H1 (cell line): Measurements from ENCODE around the gene ENTPD6. TPM values are rescaled to one million over a fixed set of nuclear protein-coding genes. Genes with fewer than 3 reads are reported as not detected.

ENCODE experiments used
- CTCF ChIA-PET: fragments of 300-600 bp; sonication (Branson Sonifier 250); formaldehyde crosslinking; loops from one replicate; lab custom pipeline; 2021; ENCODE audit not compliant: partially characterized antibody; lab: Charles Lee
- POLR2A ChIA-PET: fragments of 300-600 bp; sonication (Branson Sonifier 250); formaldehyde crosslinking; loops from one replicate; lab custom pipeline; 2021; ENCODE audit warnings: inconsistent platforms; ENCODE audit not compliant: partially characterized antibody; lab: Charles Lee
- DNase-seq, 2 experiments: peaks; one replicate each; pipeline versions ENCODE4 v3.0.0 to v3.0.0-alpha.2; 2010 to 2022; ENCODE audit warnings: low spot score in 2 of 2, low read depth in 1 of 2, mixed read lengths in 1 of 2
- FAIRE-seq: peaks from 2 replicates; lab custom pipeline; 2011; peaks lifted over from hg19 to GRCh38; lab: Jason Lieb, UNC
- H2AFZ ChIP-seq: 2 replicates; pipeline ENCODE4 v1.8.1; 2012; ENCODE audit warnings: low read length, inconsistent platforms
- H2AK5ac ChIP-seq: 2 replicates; pipeline ENCODE4 v1.6.1; 2013; ENCODE audit warnings: low read depth, low read length
- H2BK120ac ChIP-seq: replicated peaks from 2 replicates; pipeline ENCODE3; 2013; ENCODE audit warnings: low read depth, low read length, inconsistent platforms
- H2BK12ac ChIP-seq: 2 replicates; pipeline ENCODE4 v1.6.1; 2013; ENCODE audit warnings: low read depth, low read length
- H2BK15ac ChIP-seq: 2 replicates; pipeline ENCODE4 v1.6.1; 2013; ENCODE audit warnings: low read length
- H2BK20ac ChIP-seq: 2 replicates; pipeline ENCODE4 v1.6.1; 2013; ENCODE audit warnings: low read length
- H2BK5ac ChIP-seq: 2 replicates; pipeline ENCODE4 v1.6.1; 2013; ENCODE audit warnings: low read depth, low read length
- H3K14ac ChIP-seq: 2 replicates; pipeline ENCODE4 v1.6.1; 2013; ENCODE audit warnings: inconsistent platforms; ENCODE audit not compliant: insufficient read length
- H3K18ac ChIP-seq: 2 replicates; pipeline ENCODE4 v1.6.1; 2013; ENCODE audit warnings: low read length; ENCODE audit errors: extremely low read depth
- H3K23ac ChIP-seq: 2 replicates; pipeline ENCODE4 v1.6.1; 2013; ENCODE audit warnings: inconsistent platforms; ENCODE audit not compliant: insufficient read length
- H3K23me2 ChIP-seq: 2 replicates; pipeline ENCODE4 v1.6.1; 2013; ENCODE audit warnings: low read depth, low read length
- H3K27ac ChIP-seq: 2 replicates; pipeline ENCODE4 v1.6.1; 2011; ENCODE audit warnings: low read depth, low read length, inconsistent platforms
- H3K27me3 ChIP-seq, 4 experiments: replicated peaks in 1 of 4; 1 replicate in 1 of 4; 2 replicates in 3 of 4; pipeline versions ENCODE4 v1.6.1 to v1.8.1; 2011 to 2013; ENCODE audit warnings: low read length in 3 of 4, mild to moderate bottlenecking in 3 of 4, inconsistent platforms in 2 of 4, mixed read lengths in 2 of 4, moderate library complexity in 1 of 4; ENCODE audit not compliant: control insufficient read depth in 3 of 4, insufficient read depth in 3 of 4; ENCODE audit errors: extremely low read depth in 1 of 4
- H3K36me3 ChIP-seq, 4 experiments: 2 replicates each; pipeline versions ENCODE4 v1.6.1 to v1.8.1; 2011 to 2013; ENCODE audit warnings: mild to moderate bottlenecking in 4 of 4, low read length in 3 of 4, moderate library complexity in 2 of 4, control low read depth in 1 of 4, inconsistent platforms in 1 of 4; ENCODE audit not compliant: insufficient read depth in 4 of 4, control insufficient read depth in 2 of 4
- H3K4ac ChIP-seq: replicated peaks from 2 replicates; pipeline ENCODE3; 2013; ENCODE audit warnings: low read length, low read depth, mixed read lengths, inconsistent platforms; ENCODE audit not compliant: insufficient read length
- H3K4me1 ChIP-seq, 4 experiments: replicated peaks in 1 of 4; 1 replicate in 1 of 4; 2 replicates in 3 of 4; pipeline versions ENCODE4 v1.6.1 to v1.8.1; 2011 to 2013; ENCODE audit warnings: low read length in 3 of 4, inconsistent platforms in 2 of 4, mixed read lengths in 1 of 4; ENCODE audit not compliant: insufficient read depth in 4 of 4, control insufficient read depth in 3 of 4
- H3K4me2 ChIP-seq, 2 experiments: 2 replicates each; pipeline versions ENCODE4 v1.6.1 to v1.8.1; 2011 to 2013; ENCODE audit warnings: low read depth in 2 of 2, low read length in 2 of 2, control low read depth in 1 of 2, inconsistent platforms in 1 of 2, mild to moderate bottlenecking in 1 of 2; ENCODE audit not compliant: insufficient read depth in 1 of 2
- H3K4me3 ChIP-seq, 4 experiments: fragments of 200-600, 300-600 bp in 1 of 4; sonication (generic), shearing (Covaris generic), sonication (Bioruptor Twin) in 1 of 4; 2 replicates each; pipeline versions ENCODE4 v1.5.1 to v1.8.1; 2011 to 2016; ENCODE audit warnings: low read length in 4 of 4, low read depth in 3 of 4, control low read depth in 2 of 4, inconsistent platforms in 2 of 4, mild to moderate bottlenecking in 2 of 4, mixed read lengths in 1 of 4, moderate library complexity in 1 of 4; ENCODE audit not compliant: insufficient read depth in 2 of 4; ENCODE audit errors: extremely low read depth in 1 of 4
- H3K56ac ChIP-seq: replicated peaks from 2 replicates; pipeline ENCODE3; 2013; ENCODE audit warnings: low read depth, mild to moderate bottlenecking, mixed read lengths, low read length, inconsistent platforms; ENCODE audit not compliant: insufficient read length
- H3K79me1 ChIP-seq: 2 replicates; pipeline ENCODE4 v1.6.1; 2013; ENCODE audit warnings: low read depth, low read length, control low read depth
- H3K79me2 ChIP-seq, 2 experiments: 2 replicates each; pipeline versions ENCODE4 v1.6.1 to v1.8.1; 2012 to 2013; ENCODE audit warnings: low read length in 2 of 2, mild to moderate bottlenecking in 2 of 2, inconsistent platforms in 1 of 2; ENCODE audit not compliant: insufficient read depth in 2 of 2, control insufficient read depth in 1 of 2
- H3K9ac ChIP-seq, 4 experiments: replicated peaks in 1 of 4; 1 replicate in 1 of 4; 2 replicates in 3 of 4; pipeline versions ENCODE4 v1.6.1 to v1.8.1; 2011 to 2013; ENCODE audit warnings: low read depth in 3 of 4, low read length in 3 of 4, control low read depth in 2 of 4, mild to moderate bottlenecking in 2 of 4, moderate library complexity in 2 of 4, inconsistent platforms in 1 of 4; ENCODE audit errors: extremely low read depth in 1 of 4
- H3K9me3 ChIP-seq, 2 experiments: 2 replicates each; pipeline versions ENCODE4 v1.6.1 to v1.8.1; 2012 to 2013; ENCODE audit warnings: mild to moderate bottlenecking in 2 of 2, moderate library complexity in 2 of 2, control low read depth in 1 of 2, inconsistent platforms in 1 of 2, low read depth in 1 of 2, low read length in 1 of 2, mixed read lengths in 1 of 2; ENCODE audit not compliant: insufficient read depth in 2 of 2
- H4K20me1 ChIP-seq, 2 experiments: replicated peaks in 1 of 2; 2 replicates each; pipeline versions ENCODE3 to v1.8.1; 2011 to 2013; ENCODE audit warnings: inconsistent platforms in 2 of 2, low read length in 2 of 2, mild to moderate bottlenecking in 1 of 2; ENCODE audit not compliant: insufficient read depth in 2 of 2, control insufficient read depth in 1 of 2
- H4K5ac ChIP-seq: 2 replicates; pipeline ENCODE4 v1.6.1; 2013; ENCODE audit warnings: low read length, low read depth, mixed read lengths, inconsistent platforms; ENCODE audit not compliant: insufficient read length
- H4K8ac ChIP-seq: 2 replicates; pipeline ENCODE4 v1.8.0; 2013; ENCODE audit warnings: mild to moderate bottlenecking, moderate library complexity, low read length, inconsistent platforms; ENCODE audit not compliant: insufficient read depth; ENCODE audit errors: extremely low read depth
- H4K91ac ChIP-seq: replicated peaks from 2 replicates; pipeline ENCODE3; 2013; ENCODE audit warnings: low read length, mixed read lengths, inconsistent platforms; ENCODE audit not compliant: insufficient read length
- JUND ChIP-seq: IDR thresholded peaks from 2 replicates; pipeline ENCODE4 v1.6.1; 2011; ENCODE audit warnings: mild to moderate bottlenecking, improper control_type of control experiment, low read length
- KDM5A ChIP-seq: fragments of 200-600 bp; IDR thresholded peaks from 2 replicates; pipeline ENCODE4 v1.7.1; 2012; ENCODE audit warnings: mild to moderate bottlenecking, low read length, inconsistent platforms, mixed read lengths
- NRF1 ChIP-seq: IDR thresholded peaks from 2 replicates; pipeline ENCODE4 v1.6.1; 2011; ENCODE audit warnings: mild to moderate bottlenecking, low read depth, low read length, improper control_type of control experiment
- PHF8 ChIP-seq: fragments of 200-600 bp; sonication (generic); conservative IDR thresholded peaks from 2 replicates; pipeline ENCODE4 v1.7.1; 2012; ENCODE audit warnings: low read depth, mild to moderate bottlenecking, inconsistent platforms, low read length, moderate library complexity
- RNF2 ChIP-seq: fragments of 200-900, 300-1000 bp; sonication (generic); IDR thresholded peaks from 2 replicates; pipeline ENCODE4 v1.7.1; 2016; ENCODE audit warnings: borderline replicate concordance, low read depth, mild to moderate bottlenecking, antibody characterized with exemption, low read length; ENCODE audit not compliant: poor library complexity, severe bottlenecking; ENCODE audit errors: missing control alignments
- RXRA ChIP-seq: IDR thresholded peaks from 2 replicates; pipeline ENCODE4 v1.6.1; 2011; ENCODE audit warnings: low read depth, mild to moderate bottlenecking, low read length, moderate library complexity; ENCODE audit not compliant: insufficient read depth
- ZNF274 ChIP-seq: IDR thresholded peaks from 2 replicates; pipeline ENCODE4 v1.7.0; 2012; ENCODE audit warnings: low read length, borderline replicate concordance; ENCODE audit errors: extremely low read depth
- WGBS, 2 experiments: shearing (Covaris generic) in 1 of 2; methylation state at CpG; one replicate each; pipeline versions ENCODE4 v1.1.6 to v1.1.7; 2013 to 2015; ENCODE audit warnings: low lambda C conversion rate in 2 of 2, mixed read lengths in 2 of 2, inconsistent platforms in 1 of 2, low coverage in 1 of 2, missing lambda C conversion rate in 1 of 2; ENCODE audit not compliant: insufficient replicate concordance in 2 of 2, insufficient coverage in 1 of 2, insufficient read length in 1 of 2; ENCODE audit errors: extremely low coverage in 1 of 2, missing lambda C conversion rate in 1 of 2; 5-methylcytosine and 5-hydroxymethylcytosine counted together
- polyA plus RNA-seq, 7 experiments: library from polyadenylated mRNA; depleted of rRNA in 3 of 7; stranded (reverse) in 5 of 7; unstranded in 2 of 7; fragments of >200 nt in 5 of 7; fragments of 200-250 nt in 2 of 7; gene quantifications; 1 replicate in 5 of 7; 2 replicates in 1 of 7; 4 replicates in 1 of 7; pipeline versions ENCODE4 v1.2.1 to v1.2.3, GENCODE V29; 2011 to 2013; ENCODE audit warnings: missing spikeins in 2 of 7, mixed read lengths in 2 of 7
- total RNA-seq: library from RNA; stranded (reverse); fragmentation: NEBNext Ultra II Directional; extraction: Animal tissue kit (Norgen Biotek cat#: 25700); gene quantifications from 2 replicates; pipeline ENCODE4 v1.2.1, GENCODE V29; 2021

The ENTPD6 gene
- total and polyA plus RNA-seq, 2 of the 8 experiments (the other 6 are each of a cell fraction or from before 2014, with no cell fraction given), result 47.8 to 57.3 TPM

DNA sequence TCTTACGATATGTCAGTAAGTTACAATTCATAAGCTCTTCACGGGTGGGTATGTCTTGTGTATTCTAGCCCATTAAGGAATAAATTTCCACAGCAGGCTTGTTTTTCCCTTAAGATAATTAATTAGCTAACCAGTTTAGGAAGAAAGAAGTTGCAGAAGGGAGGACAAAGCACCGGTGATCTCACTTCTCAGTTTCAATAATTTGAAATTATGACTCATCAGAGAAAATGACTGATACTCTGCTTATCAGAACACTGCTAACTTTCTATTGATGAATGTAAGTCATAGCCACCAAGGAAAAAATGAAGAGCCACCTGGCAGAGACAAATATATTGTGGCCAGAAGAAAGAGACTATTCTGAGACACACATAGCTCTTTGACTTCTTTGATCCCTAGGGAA is 35.0 kb upstream of the ENTPD6 start:
- Histone ChIP-seq H4K91ac (no peak overlapping the region), H4K5ac (no peak overlapping the region), H3K79me1 (no peaks in the 10 kb centered on the region), H3K56ac (no peak overlapping the region), H2BK12ac (no peak overlapping the region), H3K9ac (no peak overlapping the region), H3K23ac (no peak overlapping the region), H4K20me1 (no peaks in the 10 kb centered on the region), H3K23me2 (no peaks in the 10 kb centered on the region), H3K27ac (no peak overlapping the region), H3K36me3 (no peaks in the 10 kb centered on the region), H3K14ac (no peak overlapping the region), H2BK120ac (no peak overlapping the region), H2BK5ac (no peak overlapping the region), H3K4me2 (no peak overlapping the region), H4K8ac (no peak overlapping the region), H3K4me1 (no peaks in the 10 kb centered on the region), H3K18ac (no peak overlapping the region), H2BK20ac (no peak overlapping the region), H3K79me2 (no peaks in the 10 kb centered on the region), H3K4ac (no peak overlapping the region), H2AK5ac (no peak overlapping the region), H2AFZ (no peak overlapping the region), H3K4me3 (no peak overlapping the region), H2BK15ac (no peak overlapping the region), H3K9me3 (peaks cover 1 to 17% of the 10 kb centered on the region in 2 experiments; a peak in 3 of 4 replicates), H3K27me3 (no peaks in the 10 kb centered on the region)
- ChIA-PET CTCF (interaction anchor here (1.0 to 1.5 kb wide), 3 partner anchors 16 to 165 kb away, joined by 3 to 4 read pairs (median 4); no protein-coding TSS in a partner anchor), POLR2A (no interaction called here)
- FAIRE-seq, result no peak
- no peak for DNase-seq
- 86% methylated on average over 3 of the region's 3 CpGs; no CpG with 5 or more reads in 1 of the 2 experiments for WGBS, 2 experiments
- TF ChIP-seq ZNF274 (no peak), KDM5A (no peak), NRF1 (no peak), RNF2 (no peak), RXRA (no peak), PHF8 (no peak), JUND (no peak)
